HG02884 (cell line): ENCODE measurements around the gene ACOT13.
"Not testable (repeated sequence)": the region's sequence is repeated elsewhere in the genome, so short reads cannot be mapped to it uniquely, and the experiment has no call there.

Experiments used
- ATAC-seq: cut with Tn5 transposase; IDR thresholded peaks from one replicate; pipeline ENCODE4 v1.9.1; 2021; ENCODE audit warnings: mild to moderate bottlenecking, moderate library complexity; ENCODE audit not compliant: unreplicated experiment

ACOT13 gene

DNA sequence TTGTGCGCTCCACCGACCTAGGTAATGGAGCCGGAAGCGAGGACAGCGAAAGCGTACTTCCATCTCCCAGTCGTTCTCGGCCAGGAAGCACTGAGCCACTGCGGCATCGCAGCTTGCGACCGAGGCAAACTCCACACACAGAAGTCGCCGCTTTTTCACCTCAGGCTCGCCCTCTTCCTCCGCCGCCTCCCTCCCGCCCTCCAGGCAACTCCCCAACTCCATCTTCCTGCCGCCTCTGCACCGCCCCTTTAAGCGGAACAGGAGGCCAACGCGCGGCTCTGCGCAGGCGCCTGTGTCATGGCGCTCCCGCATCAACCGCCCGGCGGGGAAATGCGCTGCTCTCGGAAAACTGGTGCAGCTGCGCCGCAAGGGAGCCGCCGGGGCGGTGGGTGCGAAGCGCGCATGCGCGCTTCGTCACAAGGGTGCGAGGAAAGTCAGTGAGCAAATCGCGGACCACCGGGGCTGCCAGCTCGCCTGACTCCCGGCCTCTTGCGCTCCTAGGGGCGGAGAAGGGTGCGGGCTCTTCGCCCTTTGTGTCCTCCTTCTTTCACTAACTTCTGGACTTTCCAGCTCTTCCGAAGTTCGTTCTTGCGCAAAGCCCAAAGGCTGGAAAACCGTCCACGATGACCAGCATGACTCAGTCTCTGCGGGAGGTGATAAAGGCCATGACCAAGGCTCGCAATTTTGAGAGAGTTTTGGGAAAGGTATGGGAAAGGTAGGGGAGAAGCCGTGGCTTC is at the start of gene ACOT13, which contains the start of gene TDP2:
Gene ACOT13, plus strand, starts transcription at position 437 of the 737 bp plus-strand sequence. Its CDS starts 187 bp downstream, at position 624.
Gene TDP2, minus strand, starts transcription at position 259 of the 737 bp plus-strand sequence. Its CDS starts 37 bp downstream, at position 222.
- ATAC-seq: peak; percentile 94

DNA sequence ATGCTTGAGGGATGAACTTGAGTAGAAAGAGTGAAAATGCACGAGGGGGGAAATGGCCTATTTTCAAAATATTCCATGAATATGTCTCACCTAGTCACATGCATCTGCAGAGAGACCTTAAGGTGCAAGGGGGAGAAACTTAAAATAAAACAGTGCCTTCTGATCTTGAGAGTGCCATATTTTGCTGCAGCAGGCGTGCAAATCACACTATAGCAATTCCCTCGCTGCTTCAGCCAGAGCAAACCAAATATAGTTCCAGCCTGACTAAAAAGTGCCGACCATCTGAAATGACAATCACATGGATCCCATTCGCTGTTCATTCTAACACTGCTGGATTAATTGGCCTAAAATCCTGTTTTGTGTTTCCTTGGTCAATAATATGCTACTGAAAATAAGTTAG is 47.2 kb upstream of the ACOT13 start:
- no peak for ATAC-seq

- ATAC-seq: no peak
Measured at GRCh38 chr6:24620637-24621036, 46.2 kb upstream of the ACOT13 start.

DNA sequence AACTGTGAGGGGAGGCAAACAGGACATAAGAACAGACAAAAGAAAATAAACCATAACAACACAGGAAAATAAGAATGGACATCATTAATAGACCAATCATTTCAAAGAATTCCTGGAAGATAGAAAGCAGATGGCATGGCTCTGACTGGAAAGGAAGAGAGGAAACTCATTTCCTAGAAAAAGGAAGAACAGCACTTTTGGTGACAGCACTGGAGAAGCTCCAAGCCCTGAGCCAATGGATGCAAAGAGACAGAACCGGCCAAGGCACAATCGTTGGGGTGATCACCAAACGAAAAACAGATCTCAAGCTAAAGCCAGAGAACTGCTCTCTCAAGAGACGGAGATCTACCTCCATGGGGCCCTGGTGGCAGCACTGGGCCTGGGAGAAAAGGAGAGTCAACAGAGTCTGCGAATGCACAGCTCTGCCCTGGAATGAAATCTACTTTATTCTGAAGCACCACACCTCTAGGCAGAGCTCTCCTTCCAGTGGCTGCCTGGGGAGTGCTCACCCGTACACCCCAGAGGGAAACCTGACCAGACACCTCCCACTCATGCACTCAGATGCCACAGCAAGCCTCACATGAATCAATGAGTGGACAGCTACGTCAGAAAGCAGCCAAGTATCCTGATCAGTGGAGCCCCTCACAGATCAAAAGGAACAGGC is 45.1 kb upstream of the ACOT13 start:
- no peak for ATAC-seq

DNA sequence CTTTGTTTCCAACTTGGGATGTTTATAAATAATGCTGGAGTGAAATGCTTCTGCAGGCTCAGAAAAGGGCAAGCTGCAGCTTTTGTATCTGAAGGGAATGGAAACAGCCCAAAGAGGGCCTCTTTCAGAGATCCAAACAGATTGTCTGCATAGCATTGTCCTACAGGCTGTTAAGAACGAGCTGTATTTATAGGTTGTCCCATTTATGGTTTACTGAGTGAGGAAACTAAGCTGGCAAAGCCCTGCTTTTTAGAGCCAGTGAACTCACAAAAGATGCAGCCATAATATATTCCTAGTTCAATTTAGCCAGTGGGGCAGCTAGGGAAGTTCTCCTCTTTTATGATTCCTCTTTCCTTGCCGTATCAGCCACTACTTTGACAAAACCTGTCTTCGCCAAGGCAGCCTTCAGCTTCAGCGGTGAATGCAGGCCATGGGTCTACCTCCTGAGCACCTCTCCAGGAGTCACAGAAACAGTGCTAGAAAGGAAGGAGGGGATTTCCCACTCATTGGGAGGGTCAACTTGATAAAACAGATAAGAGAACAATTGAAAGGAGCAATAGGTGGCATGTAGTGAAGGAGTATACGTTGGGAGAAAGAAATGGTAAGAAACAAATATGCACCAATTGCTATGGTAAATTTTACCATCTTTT is 35.9 kb upstream of the ACOT13 start:
- no peak for ATAC-seq

DNA sequence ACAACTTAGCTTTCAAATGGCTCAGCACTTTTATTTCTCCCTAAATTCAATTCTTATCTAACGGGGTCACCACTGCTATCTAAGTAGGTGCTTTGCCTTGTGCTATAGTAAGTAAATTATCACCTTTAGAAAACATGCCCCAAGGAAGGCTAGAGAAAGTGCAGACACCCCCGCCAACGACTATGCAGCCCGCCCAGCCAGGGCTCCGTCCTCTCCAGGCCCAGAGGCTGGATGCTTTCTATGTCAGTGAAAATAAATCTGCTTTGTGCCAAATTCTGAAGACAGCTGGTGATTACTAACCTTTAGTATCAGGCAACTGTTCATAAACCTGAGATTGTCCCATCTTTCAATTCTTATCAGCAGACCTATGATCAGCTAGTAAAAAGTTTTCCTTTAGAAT is 35.2 kb upstream of the ACOT13 start:
- no peak for ATAC-seq

DNA sequence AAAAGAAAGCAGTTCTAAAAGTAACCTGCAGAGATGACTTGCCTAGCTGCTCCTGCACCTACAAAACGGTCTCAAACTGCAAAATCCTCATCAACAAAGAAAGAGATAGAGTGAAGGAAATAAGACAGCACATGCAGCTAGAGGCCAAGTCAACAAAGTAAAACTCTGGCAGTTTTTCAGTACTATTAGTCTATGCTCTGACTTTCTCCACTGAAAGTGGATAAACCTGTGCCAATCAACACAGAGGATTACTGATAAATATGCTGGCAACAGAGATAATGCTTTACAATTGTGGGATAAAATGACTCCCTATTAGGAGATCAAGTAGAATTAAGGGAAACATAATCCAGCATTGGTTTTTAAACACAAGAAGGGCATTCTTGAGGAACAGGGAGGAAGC is 34.3 kb upstream of the ACOT13 start:
- no peak for ATAC-seq

GRCh38 chr6:24636681-24637080 is 30.2 kb upstream of the ACOT13 start:
- no peak for ATAC-seq

DNA sequence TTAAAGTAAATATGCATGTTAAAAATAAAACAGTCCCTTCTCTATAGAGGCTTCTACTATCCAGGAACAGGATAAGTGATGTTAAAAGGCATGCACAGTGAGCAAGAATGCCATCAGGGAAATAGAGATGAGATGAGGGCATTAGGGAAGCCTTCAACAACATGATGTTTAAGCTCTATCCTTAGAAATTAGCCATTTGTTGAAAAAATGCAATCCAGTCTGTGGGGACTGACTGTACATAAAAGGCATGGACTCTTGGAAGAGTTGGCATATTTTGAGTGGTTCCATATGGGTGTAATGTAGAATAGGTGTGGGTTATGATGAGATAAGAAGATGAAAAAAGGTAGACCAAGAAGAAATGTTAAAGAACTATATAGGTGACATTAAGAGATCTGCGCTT is 26.7 kb upstream of the ACOT13 start:
- no peak for ATAC-seq

GRCh38 chr6:24640631-24641030 is 26.2 kb upstream of the ACOT13 start:
- ATAC-seq: not testable (repeated sequence)

DNA sequence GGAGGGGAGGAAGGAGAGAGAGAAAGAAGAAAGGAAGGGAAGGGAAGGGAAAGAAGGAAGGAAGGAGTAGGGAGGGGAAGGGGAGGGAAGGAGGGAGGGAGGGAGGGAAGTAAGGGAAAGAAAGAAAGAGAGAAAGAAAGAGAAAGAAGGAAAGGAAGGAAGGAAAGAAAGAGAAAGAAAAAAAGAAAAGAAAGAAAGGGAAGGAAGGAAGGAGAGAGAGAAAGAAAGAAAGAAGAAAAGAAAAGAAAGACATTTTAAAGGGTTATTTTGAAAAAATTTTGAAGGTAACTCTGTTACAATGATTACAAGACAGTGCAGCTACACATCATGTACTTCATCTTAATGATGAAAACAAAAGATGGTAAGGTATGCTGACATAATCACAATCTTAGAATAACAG is 24.8 kb upstream of the ACOT13 start:
- no peak for ATAC-seq

DNA sequence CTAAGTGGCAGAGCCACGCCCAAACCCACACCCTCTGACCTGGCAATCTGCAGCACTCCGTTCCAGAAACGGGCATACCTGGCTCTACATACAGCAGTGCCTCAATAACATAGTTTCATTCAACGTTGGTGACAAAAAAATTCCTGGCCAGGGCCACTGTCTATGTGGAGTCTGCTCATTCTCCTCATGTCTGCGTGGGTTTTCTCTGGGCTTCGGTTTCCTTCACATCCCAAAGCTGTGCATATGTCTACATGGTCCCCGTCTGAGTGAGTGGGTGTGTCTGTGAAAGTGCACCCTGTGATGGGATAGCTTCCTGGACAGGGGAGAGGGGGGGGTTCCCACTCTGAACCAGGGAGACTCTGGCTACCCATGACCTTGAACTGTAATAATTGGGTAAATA is 23.0 kb upstream of the ACOT13 start:
- no peak for ATAC-seq

- no peak for ATAC-seq
Measured at GRCh38 chr6:24644377-24644776, 22.5 kb upstream of the ACOT13 start.

- no peak for ATAC-seq
Measured at GRCh38 chr6:24646771-24647170, 20.1 kb upstream of the ACOT13 start.

GRCh38 chr6:24648276-24648675 is 18.6 kb upstream of the ACOT13 start:
- no peak for ATAC-seq

DNA sequence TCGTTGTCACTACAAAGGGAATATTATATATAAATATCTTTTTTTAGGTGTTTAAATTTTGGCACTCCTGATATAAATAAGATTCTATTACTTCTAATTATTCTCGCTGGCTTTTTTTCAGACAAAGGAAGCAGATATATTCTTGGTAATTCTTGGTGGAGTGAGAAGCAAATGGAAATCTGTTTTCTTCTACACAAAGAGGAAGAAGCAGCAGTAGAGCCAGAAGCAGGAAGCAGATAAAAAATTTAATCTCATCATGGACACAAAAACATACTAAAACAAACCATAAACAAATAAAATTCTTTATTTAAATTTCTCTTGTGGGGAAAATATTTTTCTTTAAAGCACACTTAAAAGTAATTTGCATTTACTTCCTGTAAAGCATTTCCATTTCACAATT is 17.2 kb upstream of the ACOT13 start:
- no peak for ATAC-seq

GRCh38 chr6:24650365-24650764 is 16.5 kb upstream of the ACOT13 start:
- ATAC-seq: no peak

DNA sequence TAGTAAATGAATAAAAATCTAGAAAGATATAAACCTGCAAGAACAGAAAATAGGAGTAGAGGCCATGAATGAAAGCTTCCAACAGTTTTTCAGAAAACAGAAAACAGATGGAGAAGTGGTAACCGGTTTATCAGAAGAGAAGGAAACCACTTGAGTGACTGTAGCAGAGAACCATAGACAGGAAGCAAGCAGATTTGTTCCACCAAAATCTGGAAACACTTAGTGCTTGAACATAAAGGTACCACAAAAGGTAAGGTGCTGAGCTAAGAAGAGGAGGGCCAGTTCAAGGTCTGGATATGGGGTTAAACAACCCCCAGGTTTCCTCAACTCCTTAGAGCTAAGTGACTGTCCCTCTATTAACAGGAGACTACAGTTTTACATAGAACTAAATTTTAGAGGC is 11.7 kb upstream of the ACOT13 start:
- no peak for ATAC-seq

GRCh38 chr6:24658573-24659560 is 8.0 kb upstream of the ACOT13 start:
- no peak for ATAC-seq

- no peak for ATAC-seq
Measured at GRCh38 chr6:24659561-24659960, 7.3 kb upstream of the ACOT13 start.

GRCh38 chr6:24660105-24660504 is 6.8 kb upstream of the ACOT13 start:
- ATAC-seq: no peak
